Epithelial cell of proximal tubule (primary cell): ENCODE measurements around the gene OCRL. TPM values are rescaled to one million over a fixed set of nuclear protein-coding genes. Genes with fewer than 3 reads are reported as not detected.
"Not testable (repeated sequence)": the region's sequence is repeated elsewhere in the genome, so short reads cannot be mapped to it uniquely, and the experiment has no call there.

Experiments used
- DNase-seq: peaks from one replicate; pipeline ENCODE4 v3.0.0-alpha.2; 2011; ENCODE audit warnings: low read depth
- H3K4me3 ChIP-seq: 2 replicates; pipeline ENCODE4 v1.5.1; 2011; ENCODE audit warnings: low read depth, mild to moderate bottlenecking, low read length
- total RNA-seq: library from RNA; depleted of rRNA; stranded (reverse); fragments of >200 nt; gene quantifications from 2 replicates; pipeline ENCODE4 v1.2.3, GENCODE V29; 2015
- TF ChIP-seq, protein P1 (sequence below): conservative IDR thresholded peaks from 2 replicates; pipeline ENCODE4 v1.5.1; 2012; ENCODE audit warnings: low read depth, mild to moderate bottlenecking, low read length

The OCRL gene
- total RNA-seq, 1 donor from 2014 or later: 12.7 TPM

DNA sequence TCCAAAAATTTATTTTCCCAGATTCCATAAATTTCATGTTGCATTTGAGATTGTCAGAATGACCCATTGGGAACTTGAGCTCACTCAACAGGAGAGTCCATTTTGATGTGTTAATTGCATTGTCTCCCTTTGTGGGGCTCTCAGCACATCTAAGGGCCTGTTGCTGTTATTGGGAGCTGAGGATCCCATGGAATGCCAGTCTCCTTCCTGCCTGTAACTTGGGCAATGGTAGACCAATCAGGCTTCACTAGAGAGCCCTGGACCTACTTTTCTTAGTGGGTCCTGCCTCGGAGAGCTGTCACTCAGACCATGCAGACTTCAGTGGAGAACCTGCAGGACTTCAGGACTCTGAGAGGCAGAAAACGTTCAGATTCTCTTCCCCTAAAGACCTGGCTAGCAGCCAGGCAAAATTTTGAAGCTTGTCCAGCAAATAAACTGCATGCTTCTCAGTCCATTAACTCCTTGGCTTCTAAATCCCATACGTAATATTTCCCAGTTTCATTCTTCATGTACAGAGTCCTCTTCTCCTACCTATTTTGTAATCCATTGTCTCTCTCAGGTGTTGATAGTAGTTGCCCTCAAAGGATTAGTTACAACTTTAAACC, 25.1 kb downstream of the OCRL start:
- no peak for DNase-seq
- no peak overlapping the region for H3K4me3 ChIP-seq
- TF ChIP-seq, protein P1, sequence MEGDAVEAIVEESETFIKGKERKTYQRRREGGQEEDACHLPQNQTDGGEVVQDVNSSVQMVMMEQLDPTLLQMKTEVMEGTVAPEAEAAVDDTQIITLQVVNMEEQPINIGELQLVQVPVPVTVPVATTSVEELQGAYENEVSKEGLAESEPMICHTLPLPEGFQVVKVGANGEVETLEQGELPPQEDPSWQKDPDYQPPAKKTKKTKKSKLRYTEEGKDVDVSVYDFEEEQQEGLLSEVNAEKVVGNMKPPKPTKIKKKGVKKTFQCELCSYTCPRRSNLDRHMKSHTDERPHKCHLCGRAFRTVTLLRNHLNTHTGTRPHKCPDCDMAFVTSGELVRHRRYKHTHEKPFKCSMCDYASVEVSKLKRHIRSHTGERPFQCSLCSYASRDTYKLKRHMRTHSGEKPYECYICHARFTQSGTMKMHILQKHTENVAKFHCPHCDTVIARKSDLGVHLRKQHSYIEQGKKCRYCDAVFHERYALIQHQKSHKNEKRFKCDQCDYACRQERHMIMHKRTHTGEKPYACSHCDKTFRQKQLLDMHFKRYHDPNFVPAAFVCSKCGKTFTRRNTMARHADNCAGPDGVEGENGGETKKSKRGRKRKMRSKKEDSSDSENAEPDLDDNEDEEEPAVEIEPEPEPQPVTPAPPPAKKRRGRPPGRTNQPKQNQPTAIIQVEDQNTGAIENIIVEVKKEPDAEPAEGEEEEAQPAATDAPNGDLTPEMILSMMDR: no peak

GRCh38 chrX:129566073-129566472, 26.0 kb downstream of the OCRL start:
- no peak for DNase-seq

DNA sequence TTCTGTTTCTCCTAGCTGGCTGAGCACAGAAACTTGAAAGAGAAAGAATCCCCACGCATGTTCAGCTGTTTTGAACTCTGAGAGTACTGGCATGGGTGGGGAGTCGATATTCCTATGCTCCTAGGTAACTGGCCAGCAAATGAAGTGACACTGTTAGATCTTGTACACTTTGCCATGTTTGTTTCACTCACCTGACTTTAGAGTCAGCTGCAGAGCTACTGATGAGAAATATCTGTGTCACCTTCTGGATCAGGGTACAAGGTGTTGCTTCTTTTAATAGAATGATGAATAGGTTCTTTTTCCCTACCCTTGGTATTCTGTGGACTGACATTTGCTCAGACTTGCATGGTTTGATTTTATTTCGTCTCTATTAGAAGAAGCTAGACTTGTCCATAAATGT, 28.3 kb downstream of the OCRL start:
- DNase-seq: no peak
- no peak overlapping the region for H3K4me3 ChIP-seq
- TF ChIP-seq, protein P1: no peak

More at GRCh38 chrX:129566073-129566472, 26.0 kb downstream of the OCRL start:
- TF ChIP-seq, protein P1: no peak
- no peak overlapping the region for H3K4me3 ChIP-seq

DNA sequence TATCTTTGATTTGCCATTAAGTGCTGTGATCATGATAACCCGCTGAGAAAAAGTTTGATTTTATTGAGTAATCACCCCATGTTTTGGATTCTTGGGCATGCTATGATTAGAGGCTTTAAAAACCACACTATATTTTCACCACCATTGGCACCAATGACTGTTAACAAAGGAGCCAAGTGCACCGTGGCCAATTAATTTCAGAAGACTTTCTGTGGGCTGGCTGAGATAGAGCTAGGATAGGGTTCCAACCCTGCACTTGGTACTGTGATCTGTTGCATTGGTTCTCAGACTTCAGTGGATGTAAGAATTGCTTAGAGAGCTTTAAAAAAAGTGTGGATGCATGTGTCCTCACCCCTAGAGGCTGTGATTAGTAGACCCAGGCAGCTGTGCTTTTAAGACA, 32.4 kb downstream of the OCRL start:
- DNase-seq: no peak
- H3K4me3 ChIP-seq: no peak overlapping the region
- TF ChIP-seq, protein P1: no peak

DNA sequence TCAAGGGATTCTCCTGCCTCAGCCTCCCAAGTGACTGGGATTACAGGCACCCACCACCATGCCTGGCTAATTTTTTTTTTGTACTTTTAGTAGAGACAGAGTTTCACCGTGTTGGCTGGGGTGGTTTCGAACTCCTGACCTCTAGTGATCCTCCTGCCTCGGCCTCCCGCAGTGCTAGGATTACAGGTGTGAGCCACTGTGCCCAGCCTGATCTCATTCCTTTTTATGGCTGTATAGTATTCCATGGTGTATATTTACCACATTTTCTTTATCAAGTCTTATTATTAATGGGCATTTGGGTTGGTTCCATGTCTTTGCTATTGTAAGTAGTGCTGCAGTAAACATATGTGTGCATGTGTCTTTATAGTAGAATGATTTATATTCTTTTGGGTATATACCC, 33.6 kb downstream of the OCRL start:
- DNase-seq, H3K4me3 ChIP-seq: not testable (repeated sequence)

GRCh38 chrX:129574214-129574613, 34.2 kb downstream of the OCRL start:
- H3K4me3 ChIP-seq: no peak overlapping the region
- TF ChIP-seq, protein P1: no peak
- no peak for DNase-seq

GRCh38 chrX:129576539-129576938, 36.5 kb downstream of the OCRL start:
- DNase-seq: no peak
- no peak overlapping the region for H3K4me3 ChIP-seq
- TF ChIP-seq, protein P1: no peak

- TF ChIP-seq, protein P1: no peak
- H3K4me3 ChIP-seq: no peak overlapping the region
- DNase-seq: no peak
These were observed 37.4 kb downstream of the OCRL start for GRCh38 chrX:129577473-129577872.
